H9 (cell line): ENCODE measurements around the gene KMT2C. TPM values are rescaled to one million over a fixed set of nuclear protein-coding genes. Genes with fewer than 3 reads are reported as not detected.

ENCODE experiments used
- DNase-seq: peaks from one replicate; pipeline ENCODE4 v3.0.0-alpha.2; 2017
- H2AFZ ChIP-seq: one replicate; pipeline ENCODE4 v1.6.1; 2013; ENCODE audit warnings: mild to moderate bottlenecking, low read length, control low read depth, moderate library complexity
- H2AK5ac ChIP-seq: 2 replicates; pipeline ENCODE4 v1.6.1; 2013; ENCODE audit warnings: low read length, control low read depth, mixed read lengths; ENCODE audit not compliant: insufficient read length
- H2BK120ac ChIP-seq: one replicate; pipeline ENCODE4 v1.6.1; 2013; ENCODE audit warnings: low read depth, mild to moderate bottlenecking, low read length, control low read depth, inconsistent platforms; ENCODE audit not compliant: poor library complexity, severe bottlenecking
- H2BK12ac ChIP-seq: 2 replicates; pipeline ENCODE4 v1.6.1; 2013; ENCODE audit warnings: low read length, control low read depth, mixed read lengths, low read depth; ENCODE audit not compliant: insufficient read length
- H2BK15ac ChIP-seq: 2 replicates; pipeline ENCODE4 v1.6.1; 2013; ENCODE audit warnings: low read depth, low read length, control low read depth
- H2BK20ac ChIP-seq: one replicate; pipeline ENCODE4 v1.6.1; 2013; ENCODE audit warnings: low read depth, mild to moderate bottlenecking, low read length, control low read depth, inconsistent platforms; ENCODE audit not compliant: poor library complexity, severe bottlenecking
- H2BK5ac ChIP-seq: 2 replicates; pipeline ENCODE4 v1.6.1; 2013; ENCODE audit warnings: low read length, control low read depth, mixed read lengths; ENCODE audit not compliant: insufficient read length
- H3K14ac ChIP-seq: 2 replicates; pipeline ENCODE4 v1.6.1; 2013; ENCODE audit warnings: low read length, control low read depth; ENCODE audit not compliant: insufficient read depth
- H3K18ac ChIP-seq: 2 replicates; pipeline ENCODE4 v1.6.1; 2013; ENCODE audit warnings: low read depth, mild to moderate bottlenecking, mixed read lengths, low read length, control low read depth; ENCODE audit not compliant: insufficient read length
- H3K23ac ChIP-seq: 2 replicates; pipeline ENCODE4 v1.6.1; 2013; ENCODE audit warnings: low read length, control low read depth, mixed read lengths, low read depth; ENCODE audit not compliant: insufficient read length
- H3K23me2 ChIP-seq: 2 replicates; pipeline ENCODE4 v1.6.1; 2013; ENCODE audit warnings: low read depth, mild to moderate bottlenecking, mixed read lengths, low read length, control low read depth; ENCODE audit not compliant: insufficient read length, poor library complexity, severe bottlenecking
- H3K27ac ChIP-seq: 2 replicates; pipeline ENCODE4 v1.5.1; 2013; ENCODE audit warnings: low read length, control low read depth, mixed read lengths, low read depth; ENCODE audit not compliant: insufficient read length
- H3K27me3 ChIP-seq: 2 replicates; pipeline ENCODE4 v1.6.1; 2013; ENCODE audit warnings: low read length, control low read depth, inconsistent platforms; ENCODE audit not compliant: insufficient read depth
- H3K4ac ChIP-seq: 2 replicates; pipeline ENCODE4 v1.6.1; 2013; ENCODE audit warnings: low read depth, mild to moderate bottlenecking, control low read depth, inconsistent platforms, low read length, moderate library complexity
- H3K4me1 ChIP-seq: 2 replicates; pipeline ENCODE4 v1.6.1; 2013; ENCODE audit warnings: low read length, control low read depth, inconsistent platforms; ENCODE audit not compliant: insufficient read depth
- H3K4me2 ChIP-seq: 2 replicates; pipeline ENCODE4 v1.6.1; 2013; ENCODE audit warnings: low read length, control low read depth, mixed read lengths; ENCODE audit not compliant: insufficient read length, insufficient read depth
- H3K56ac ChIP-seq: 2 replicates; pipeline ENCODE4 v1.6.1; 2013; ENCODE audit warnings: low read depth, mild to moderate bottlenecking, mixed read lengths, low read length, control low read depth; ENCODE audit not compliant: insufficient read length
- H3K79me1 ChIP-seq: 2 replicates; pipeline ENCODE4 v1.6.1; 2013; ENCODE audit warnings: low read depth, mild to moderate bottlenecking, moderate library complexity, low read length, control low read depth, inconsistent platforms; ENCODE audit not compliant: insufficient read depth, poor library complexity, severe bottlenecking
- H3K79me2 ChIP-seq: 2 replicates; pipeline ENCODE4 v1.6.1; 2013; ENCODE audit warnings: low read length, control low read depth, inconsistent platforms; ENCODE audit not compliant: insufficient read depth
- H3K9ac ChIP-seq: 2 replicates; pipeline ENCODE4 v1.6.1; 2013; ENCODE audit warnings: low read length, control low read depth, mixed read lengths; ENCODE audit not compliant: insufficient read length; ENCODE audit errors: extremely low read depth
- H3K9me3 ChIP-seq: one replicate; pipeline ENCODE4 v1.6.1; 2013; ENCODE audit warnings: low read depth, low read length, inconsistent platforms; ENCODE audit not compliant: control insufficient read depth
- H3T11ph ChIP-seq: one replicate; pipeline ENCODE4 v1.6.1; 2013; ENCODE audit warnings: mild to moderate bottlenecking, low read length, control low read depth, inconsistent platforms
- H4K20me1 ChIP-seq: one replicate; pipeline ENCODE4 v1.6.1; 2013; ENCODE audit not compliant: control insufficient read depth, insufficient read length, insufficient read depth
- H4K5ac ChIP-seq: 2 replicates; pipeline ENCODE4 v1.6.1; 2013; ENCODE audit warnings: low read depth, mild to moderate bottlenecking, mixed read lengths, low read length, control low read depth; ENCODE audit not compliant: insufficient read length
- H4K8ac ChIP-seq: replicated peaks from 2 replicates; pipeline ENCODE4 v1.6.1; 2013; ENCODE audit warnings: low read length, control low read depth, mixed read lengths, low read depth; ENCODE audit not compliant: insufficient read length
- H4K91ac ChIP-seq: 2 replicates; pipeline ENCODE4 v1.6.1; 2013; ENCODE audit warnings: low read depth, mild to moderate bottlenecking, moderate library complexity, mixed read lengths, low read length, control low read depth; ENCODE audit not compliant: insufficient read length
- H3K27ac Mint-ChIP-seq, 3 experiments: 2 replicates in 2 of 3; 3 replicates in 1 of 3; pipeline ENCODE4 v1.8.0; 2020 to 2021; ENCODE audit warnings: mixed read lengths in 3 of 3, mild to moderate bottlenecking in 1 of 3, moderate library complexity in 1 of 3
- H3K27me3 Mint-ChIP-seq: 2 replicates; pipeline ENCODE4 v1.8.0; 2021; ENCODE audit warnings: low read depth, mild to moderate bottlenecking, moderate library complexity, mixed read lengths
- H3K36me3 Mint-ChIP-seq, 3 experiments: 2 replicates in 2 of 3; 3 replicates in 1 of 3; pipeline ENCODE4 v1.8.0; 2020 to 2021; ENCODE audit warnings: low read depth in 3 of 3, mixed read lengths in 3 of 3; ENCODE audit not compliant: insufficient read depth in 1 of 3
- H3K4me1 Mint-ChIP-seq, 2 experiments: 2 replicates each; pipeline ENCODE4 v1.8.0; 2020; ENCODE audit warnings: mixed read lengths in 2 of 2
- H3K4me3 Mint-ChIP-seq, 2 experiments: 2 replicates in 1 of 2; 3 replicates in 1 of 2; pipeline ENCODE4 v1.8.0; 2020 to 2021; ENCODE audit warnings: mild to moderate bottlenecking in 2 of 2, mixed read lengths in 2 of 2, moderate library complexity in 1 of 2
- H3K9me3 Mint-ChIP-seq, 2 experiments: 2 replicates in 1 of 2; 3 replicates in 1 of 2; pipeline ENCODE4 v1.8.0; 2020; ENCODE audit warnings: mild to moderate bottlenecking in 2 of 2, mixed read lengths in 2 of 2, moderate library complexity in 1 of 2
- CTCF ChIP-seq: fragments of 200-600 bp; sonication (generic); conservative IDR thresholded peaks from 3 replicates; pipeline ENCODE4 v1.8.0; 2021; ENCODE audit warnings: antibody characterized with exemption, mild to moderate bottlenecking
- WGBS: extraction: QIAGEN DNeasy Blood & Tissue Kit; methylation state at CpG from one replicate; pipeline ENCODE4 v1.1.7; 2013; ENCODE audit warnings: missing lambda C conversion rate, low lambda C conversion rate, mixed read lengths; ENCODE audit not compliant: insufficient read length; ENCODE audit errors: extremely low coverage; 5-methylcytosine and 5-hydroxymethylcytosine counted together
- total RNA-seq: library from RNA; stranded (reverse); gene quantifications from 2 replicates; pipeline ENCODE4 v1.2.1, GENCODE V29; 2021

KMT2C gene
- total RNA-seq, 1 experiment from 2014 or later = 32.2 TPM

- Histone ChIP-seq H4K91ac (no peak overlapping the region), H3K56ac (no peak overlapping the region), H4K20me1 (peaks cover 2% of the 10 kb centered on the region), H3K18ac (no peak overlapping the region), H2BK12ac (no peak overlapping the region), H2BK15ac (no peak overlapping the region), H3K14ac (no peak overlapping the region), H2AFZ (no peak overlapping the region), H3K27me3 (no peaks in the 10 kb centered on the region), H3K4me2 (no peak overlapping the region), H3K27ac (no peak overlapping the region), H3K4ac (no peak overlapping the region), H3K9me3 (no peaks in the 10 kb centered on the region), H3K23ac (no peak overlapping the region), H3K23me2 (no peaks in the 10 kb centered on the region), H2BK20ac (no peak overlapping the region), H3T11ph (no peak overlapping the region), H3K9ac (no peak overlapping the region), H3K4me1 (no peaks in the 10 kb centered on the region), H3K79me1 (no peaks in the 10 kb centered on the region), H3K79me2 (no peaks in the 10 kb centered on the region), H4K8ac (no peak overlapping the region), H2AK5ac (no peak overlapping the region), H2BK120ac (no peak overlapping the region), H4K5ac (no peak overlapping the region), H2BK5ac (no peak overlapping the region)
- no CpG with 5 or more reads among the region's 11 CpGs for WGBS
- Mint-ChIP-seq H3K9me3 (no peaks in the 10 kb centered on the region), H3K36me3 (peaks cover 15 to 44% (median 43%) of the 10 kb centered on the region in 3 experiments; a peak in 6 of 7 replicates), H3K27me3 (no peaks in the 10 kb centered on the region), H3K4me3 (no peak overlapping the region), H3K27ac (peak overlapping the region in 2 of 3 experiments; percentile 9 to 49; a peak in 1 of 7 replicates), H3K4me1 (no peaks in the 10 kb centered on the region)
- TF ChIP-seq CTCF = no peak
- DNase-seq = no peak
Measured at GRCh38 chr7:152158801-152159587, 276.8 kb downstream of the KMT2C start.
